NCI-H146 (cell line): Measurements from ENCODE around the gene DTX2.
A peak's percentile ranks its signal among the peaks of the same experiment; 100 is the strongest.
"Not testable (repeated sequence)": the region's sequence is repeated elsewhere in the genome, so short reads cannot be mapped to it uniquely, and the experiment has no call there.

Experiments
- DNase-seq: peaks from one replicate; lab custom pipeline; 2025; lab: John Stamatoyannopoulos, UW

DTX2 gene

GRCh38 chr7:76461464-76462101, at the start of gene DTX2:
TSS of gene DTX2 (plus strand) at chr7:76461709. CDS start at chr7:76480510, 18,801 bp downstream.
- DNase-seq = not testable (repeated sequence)

GRCh38 chr7:76412249-76412648, 49.3 kb upstream of the DTX2 start:
- no peak for DNase-seq

GRCh38 chr7:76417654-76418310, 43.7 kb upstream of the DTX2 start:
- not testable (repeated sequence) for DNase-seq

- not testable (repeated sequence) for DNase-seq
These were observed 40.4 kb upstream of the DTX2 start for GRCh38 chr7:76421097-76421496.

- DNase-seq = no peak
These were observed 37.7 kb upstream of the DTX2 start for GRCh38 chr7:76423666-76424412.

- DNase-seq = no peak
These were observed 36.9 kb upstream of the DTX2 start, which contains the start of gene ZP3 for GRCh38 chr7:76424413-76425111. TSS of gene ZP3 (plus strand) at chr7:76424950. CDS start at chr7:76424965, 15 bp downstream.

- no peak for DNase-seq
These were observed 36.4 kb upstream of the DTX2 start for GRCh38 chr7:76425156-76425555.

GRCh38 chr7:76425558-76425957, 36.0 kb upstream of the DTX2 start:
- not testable (repeated sequence) for DNase-seq

- DNase-seq = no peak
These were observed 35.3 kb upstream of the DTX2 start for GRCh38 chr7:76426246-76426645.

GRCh38 chr7:76427635-76428034, 33.9 kb upstream of the DTX2 start:
- no peak for DNase-seq

- no peak for DNase-seq
These were observed 33.2 kb upstream of the DTX2 start for GRCh38 chr7:76428149-76428823.

GRCh38 chr7:76428868-76429805, 32.4 kb upstream of the DTX2 start:
- DNase-seq = no peak

GRCh38 chr7:76430211-76430610, 31.3 kb upstream of the DTX2 start:
- DNase-seq = no peak

GRCh38 chr7:76430836-76431235, 30.7 kb upstream of the DTX2 start:
- DNase-seq = no peak

- DNase-seq = peak; percentile 84
These were observed 23.6 kb upstream of the DTX2 start for GRCh38 chr7:76437873-76438272.

GRCh38 chr7:76439120-76439888, 22.2 kb upstream of the DTX2 start:
- not testable (repeated sequence) for DNase-seq

GRCh38 chr7:76440404-76440803, 21.1 kb upstream of the DTX2 start:
- not testable (repeated sequence) for DNase-seq

GRCh38 chr7:76441792-76442191, 19.7 kb upstream of the DTX2 start:
- not testable (repeated sequence) for DNase-seq

GRCh38 chr7:76442664-76443446, 18.7 kb upstream of the DTX2 start:
- not testable (repeated sequence) for DNase-seq
